H1 (cell line): ENCODE measurements around the gene BUB1B. TPM values are rescaled to one million over a fixed set of nuclear protein-coding genes. Genes with fewer than 3 reads are reported as not detected.

Source experiments
- polyA plus RNA-seq, 7 experiments: library from polyadenylated mRNA; depleted of rRNA in 3 of 7; stranded (reverse) in 5 of 7; unstranded in 2 of 7; fragments of >200 nt in 5 of 7; fragments of 200-250 nt in 2 of 7; gene quantifications; 1 replicate in 5 of 7; 2 replicates in 1 of 7; 4 replicates in 1 of 7; pipeline versions ENCODE4 v1.2.1 to v1.2.3, GENCODE V29; 2011 to 2013; ENCODE audit warnings: missing spikeins in 2 of 7, mixed read lengths in 2 of 7
- total RNA-seq: library from RNA; stranded (reverse); fragmentation: NEBNext Ultra II Directional; extraction: Animal tissue kit (Norgen Biotek cat#: 25700); gene quantifications from 2 replicates; pipeline ENCODE4 v1.2.1, GENCODE V29; 2021

Gene BUB1B
- total and polyA plus RNA-seq, 2 of the 8 experiments (the other 6 are each of a cell fraction or from before 2014, with no cell fraction given), result 48.9 to 144 TPM

Other genes starting within 250 kb of the BUB1B start
- gene GPR176, start 240.8 kb upstream of the BUB1B start, total RNA-seq, result 190 and 198 TPM in 2 replicates
- 281 and 318 TPM in 2 replicates for gene GPR176, start 240.8 kb upstream of the BUB1B start, polyA plus RNA-seq (2011; rRNA removed)
- 96.9 and 105 TPM in 2 replicates for gene EIF2AK4, start 227.0 kb upstream of the BUB1B start, total RNA-seq
- gene EIF2AK4, start 227.0 kb upstream of the BUB1B start, polyA plus RNA-seq (2011; rRNA removed), result 61.0 and 67.9 TPM in 2 replicates
- gene SRP14, start 121.9 kb upstream of the BUB1B start, total RNA-seq, result 180 and 186 TPM in 2 replicates
- gene SRP14, start 121.9 kb upstream of the BUB1B start, polyA plus RNA-seq (2011; rRNA removed), result 121 and 223 TPM in 2 replicates
- 24.2 and 30.9 TPM in 2 replicates for gene BMF, start 52.2 kb upstream of the BUB1B start, total RNA-seq
- 21.2 and 29.0 TPM in 2 replicates for gene BMF, start 52.2 kb upstream of the BUB1B start, polyA plus RNA-seq (2011; rRNA removed)
- gene PAK6, start 78.0 kb downstream of the BUB1B start, total RNA-seq, result 9.0 and 9.4 TPM in 2 replicates
- gene PAK6, start 78.0 kb downstream of the BUB1B start, polyA plus RNA-seq (2011; rRNA removed), result 6.9 and 12.5 TPM in 2 replicates
- gene ANKRD63, start 122.0 kb downstream of the BUB1B start, total RNA-seq, result 0.26 TPM in 1 of 2 replicates, not detected in the other
- gene ANKRD63, start 122.0 kb downstream of the BUB1B start, polyA plus RNA-seq (2011; rRNA removed), result 0.16 and 0.18 TPM in 2 replicates
- 8.4 and 9.4 TPM in 2 replicates for gene PLCB2, start 146.9 kb downstream of the BUB1B start, total RNA-seq
- 7.2 and 11.3 TPM in 2 replicates for gene PLCB2, start 146.9 kb downstream of the BUB1B start, polyA plus RNA-seq (2011; rRNA removed)
- 35.1 and 38.2 TPM in 2 replicates for gene INAFM2, start 162.6 kb downstream of the BUB1B start, total RNA-seq
- 9.6 and 15.3 TPM in 2 replicates for gene INAFM2, start 162.6 kb downstream of the BUB1B start, polyA plus RNA-seq (2011; rRNA removed)
- gene CCDC9B, start 179.9 kb downstream of the BUB1B start, total RNA-seq, result 0.33 and 0.78 TPM in 2 replicates
- gene CCDC9B, start 179.9 kb downstream of the BUB1B start, polyA plus RNA-seq (2011; rRNA removed), result 0.45 and 0.63 TPM in 2 replicates
- not detected in 2 replicates for gene PHGR1, start 190.0 kb downstream of the BUB1B start, total RNA-seq
- gene PHGR1, start 190.0 kb downstream of the BUB1B start, polyA plus RNA-seq (2011; rRNA removed), result not detected in 2 replicates
- 1.2 and 3.4 TPM in 2 replicates for gene DISP2, start 197.2 kb downstream of the BUB1B start, total RNA-seq
- gene DISP2, start 197.2 kb downstream of the BUB1B start, polyA plus RNA-seq (2011; rRNA removed), result 0.45 and 0.72 TPM in 2 replicates
- gene KNSTRN, start 221.7 kb downstream of the BUB1B start, total RNA-seq, result 67.4 and 79.4 TPM in 2 replicates
- 18.6 and 25.1 TPM in 2 replicates for gene KNSTRN, start 221.7 kb downstream of the BUB1B start, polyA plus RNA-seq (2011; rRNA removed)
- gene IVD, start 244.7 kb downstream of the BUB1B start, total RNA-seq, result 78.8 and 80.0 TPM in 2 replicates
- 55.2 and 63.7 TPM in 2 replicates for gene IVD, start 244.7 kb downstream of the BUB1B start, polyA plus RNA-seq (2011; rRNA removed)